ENCODE results near the gene NKTR. TPM values are rescaled to one million over a fixed set of nuclear protein-coding genes. Genes with fewer than 3 reads are reported as not detected.

NKTR gene
- total RNA-seq, 1 donor from 2014 or later, result 142 TPM

DNA sequence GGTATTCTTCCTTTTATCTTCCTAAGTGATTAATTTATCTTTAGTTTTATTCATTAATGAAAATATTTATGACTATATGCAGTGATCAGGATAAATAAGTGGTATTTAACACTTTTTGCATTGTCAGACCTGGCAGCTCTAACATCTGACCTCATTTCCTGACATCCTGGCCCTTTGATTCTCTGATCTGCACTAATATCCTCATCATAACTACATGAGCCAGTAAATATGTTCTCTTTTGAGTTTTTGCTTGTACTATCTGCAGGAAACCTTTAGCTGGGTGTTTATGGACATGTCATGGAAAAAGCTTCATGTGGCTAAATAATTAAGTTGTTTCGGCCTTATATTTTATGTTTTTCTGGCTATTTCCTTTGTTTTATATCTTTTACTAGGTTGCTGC, 10.5 kb downstream of the NKTR start:
- Mint-ChIP-seq H3K27ac (no peak overlapping the region), H3K9me3 (ENCODE audit: low read depth) (no peaks in the 10 kb centered on the region), H3K27me3 (no peaks in the 10 kb centered on the region), H3K4me3 (ENCODE audit: low read depth) (no peak overlapping the region), H3K4me1 (ENCODE audit: low read depth) (peaks cover 13% of the 10 kb centered on the region), H3K36me3 (ENCODE audit: insufficient read depth) (peaks cover 7% of the 10 kb centered on the region)
- no peak for DNase-seq (ENCODE audit: low spot score, unreplicated experiment)
- TF ChIP-seq, protein P1, sequence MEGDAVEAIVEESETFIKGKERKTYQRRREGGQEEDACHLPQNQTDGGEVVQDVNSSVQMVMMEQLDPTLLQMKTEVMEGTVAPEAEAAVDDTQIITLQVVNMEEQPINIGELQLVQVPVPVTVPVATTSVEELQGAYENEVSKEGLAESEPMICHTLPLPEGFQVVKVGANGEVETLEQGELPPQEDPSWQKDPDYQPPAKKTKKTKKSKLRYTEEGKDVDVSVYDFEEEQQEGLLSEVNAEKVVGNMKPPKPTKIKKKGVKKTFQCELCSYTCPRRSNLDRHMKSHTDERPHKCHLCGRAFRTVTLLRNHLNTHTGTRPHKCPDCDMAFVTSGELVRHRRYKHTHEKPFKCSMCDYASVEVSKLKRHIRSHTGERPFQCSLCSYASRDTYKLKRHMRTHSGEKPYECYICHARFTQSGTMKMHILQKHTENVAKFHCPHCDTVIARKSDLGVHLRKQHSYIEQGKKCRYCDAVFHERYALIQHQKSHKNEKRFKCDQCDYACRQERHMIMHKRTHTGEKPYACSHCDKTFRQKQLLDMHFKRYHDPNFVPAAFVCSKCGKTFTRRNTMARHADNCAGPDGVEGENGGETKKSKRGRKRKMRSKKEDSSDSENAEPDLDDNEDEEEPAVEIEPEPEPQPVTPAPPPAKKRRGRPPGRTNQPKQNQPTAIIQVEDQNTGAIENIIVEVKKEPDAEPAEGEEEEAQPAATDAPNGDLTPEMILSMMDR (IDR thresholded peaks at IDR 0.05; ENCODE audit: unreplicated experiment), result no peak

DNA sequence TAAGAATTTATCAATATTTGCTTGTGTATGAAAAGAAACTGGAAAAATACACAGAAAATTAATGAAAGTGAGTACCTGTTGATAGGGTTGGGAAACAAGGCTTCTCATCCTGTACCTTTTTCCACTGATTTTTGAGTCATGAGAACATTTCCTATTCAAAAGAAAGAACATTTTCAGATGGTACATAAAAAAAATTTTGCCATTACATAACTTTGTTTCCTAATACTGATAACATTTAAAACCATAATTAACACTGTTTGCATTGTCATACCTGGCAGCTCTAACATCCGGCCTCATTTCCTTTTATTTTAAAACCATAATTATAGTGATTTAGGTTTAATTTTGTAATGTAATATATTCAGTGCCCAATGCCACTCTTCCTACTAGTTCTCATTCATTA, 11.7 kb downstream of the NKTR start:
- Mint-ChIP-seq H3K36me3 (ENCODE audit: insufficient read depth) (peaks cover 5% of the 10 kb centered on the region), H3K27me3 (no peaks in the 10 kb centered on the region), H3K9me3 (ENCODE audit: low read depth) (no peaks in the 10 kb centered on the region), H3K4me3 (ENCODE audit: low read depth) (no peak overlapping the region), H3K27ac (peak overlapping the region; percentile 62), H3K4me1 (ENCODE audit: low read depth) (peaks cover 12% of the 10 kb centered on the region)
- DNase-seq (ENCODE audit: low spot score, unreplicated experiment), result no peak
- TF ChIP-seq, protein P1 (IDR thresholded peaks at IDR 0.05; ENCODE audit: unreplicated experiment), result no peak

DNA sequence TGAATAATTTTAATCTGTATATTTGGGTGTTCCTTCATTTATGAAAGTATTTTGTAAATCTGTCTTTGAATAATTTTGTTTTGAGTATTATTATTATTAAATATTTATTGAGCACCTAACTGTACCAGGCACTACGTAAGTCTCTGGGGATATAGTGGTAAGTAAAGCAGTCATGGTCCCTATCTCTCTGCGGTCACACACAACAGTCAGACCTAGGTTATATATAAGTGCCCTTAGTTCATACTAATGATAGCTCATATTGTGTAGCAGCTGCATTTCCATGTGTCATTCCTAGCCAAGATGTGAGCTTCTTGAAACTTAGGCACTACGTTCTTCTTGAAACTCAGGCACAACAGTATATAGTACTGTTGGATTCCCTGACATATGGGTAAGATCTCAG, 12.4 kb downstream of the NKTR start:
- H3K27ac Mint-ChIP-seq, result peak overlapping the region; percentile 62
- H3K4me1 Mint-ChIP-seq (ENCODE audit: low read depth), result peaks cover 12% of the 10 kb centered on the region
- no peaks in the 10 kb centered on the region for H3K27me3 Mint-ChIP-seq
- TF ChIP-seq, protein P1 (IDR thresholded peaks at IDR 0.05; ENCODE audit: unreplicated experiment), result no peak
- no peak for DNase-seq (ENCODE audit: low spot score, unreplicated experiment)
- H3K36me3 Mint-ChIP-seq (ENCODE audit: insufficient read depth), result peaks cover 5% of the 10 kb centered on the region
- no peaks in the 10 kb centered on the region for H3K9me3 Mint-ChIP-seq (ENCODE audit: low read depth)
- no peak overlapping the region for H3K4me3 Mint-ChIP-seq (ENCODE audit: low read depth)

DNA sequence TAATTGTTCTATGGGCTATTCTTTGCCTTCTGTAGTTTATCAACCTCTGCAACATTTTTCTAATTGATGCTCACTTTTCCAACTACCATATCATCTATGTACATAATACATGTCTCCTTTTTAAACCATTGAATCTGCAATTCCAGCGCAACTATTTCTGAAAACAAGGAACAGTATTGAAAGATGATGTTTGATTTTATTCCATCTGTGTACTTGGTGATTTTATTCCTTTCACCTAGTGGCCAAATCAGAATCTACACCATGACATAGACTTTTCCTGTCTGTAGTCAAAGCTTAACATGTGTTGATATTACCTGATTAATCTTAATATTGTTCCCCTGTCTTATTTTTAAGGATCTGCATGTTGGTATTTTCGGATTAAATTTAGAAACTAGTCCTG, 13.0 kb downstream of the NKTR start:
- Mint-ChIP-seq H3K27ac (peak overlapping the region; percentile 0), H3K4me3 (ENCODE audit: low read depth) (no peak overlapping the region), H3K9me3 (ENCODE audit: low read depth) (no peaks in the 10 kb centered on the region), H3K4me1 (ENCODE audit: low read depth) (peaks cover 12% of the 10 kb centered on the region), H3K36me3 (ENCODE audit: insufficient read depth) (peaks cover 5% of the 10 kb centered on the region), H3K27me3 (no peaks in the 10 kb centered on the region)
- DNase-seq (ENCODE audit: low spot score, unreplicated experiment), result no peak
- TF ChIP-seq, protein P1 (IDR thresholded peaks at IDR 0.05; ENCODE audit: unreplicated experiment), result peak; percentile 57

DNA sequence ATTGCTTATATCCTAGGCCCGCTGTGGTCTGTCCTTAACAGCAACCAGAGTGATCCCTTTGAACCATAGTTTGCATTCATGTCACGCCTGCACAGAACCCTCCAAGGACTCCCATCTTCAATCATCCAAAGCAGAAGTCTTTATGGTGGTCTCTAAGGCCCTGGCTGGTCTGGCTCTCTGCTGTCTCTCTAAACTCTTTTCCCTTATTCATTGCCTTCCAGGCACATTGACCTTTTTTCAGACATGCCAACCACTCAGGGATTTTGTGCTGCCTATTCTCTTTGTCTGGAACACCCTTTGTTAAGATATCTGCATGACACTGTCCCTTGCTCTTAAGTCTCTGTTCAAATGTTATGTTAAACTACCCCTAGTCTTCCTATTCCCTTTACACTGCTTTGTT, 31.1 kb downstream of the NKTR start:
- DNase-seq (ENCODE audit: low spot score, unreplicated experiment), result no peak
- Mint-ChIP-seq H3K9me3 (ENCODE audit: low read depth) (no peaks in the 10 kb centered on the region), H3K36me3 (ENCODE audit: insufficient read depth) (peaks cover 18% of the 10 kb centered on the region), H3K4me1 (ENCODE audit: low read depth) (no peaks in the 10 kb centered on the region), H3K4me3 (ENCODE audit: low read depth) (no peak overlapping the region), H3K27ac (peak overlapping the region; percentile 78), H3K27me3 (no peaks in the 10 kb centered on the region)
- TF ChIP-seq, protein P1 (IDR thresholded peaks at IDR 0.05; ENCODE audit: unreplicated experiment), result no peak

Measured in progenitor cell of endocrine pancreas (in vitro differentiated cells).